Neural progenitor cell (in vitro differentiated cells): ENCODE results near the gene OPTC. TPM values are rescaled to one million over a fixed set of nuclear protein-coding genes. Genes with fewer than 3 reads are reported as not detected.

Experiments
- DNase-seq: peaks from one replicate; pipeline ENCODE4 v3.0.0-alpha.2; 2016; ENCODE audit warnings: low spot score
- H2AFZ ChIP-seq: fragments of 200-600 bp; sonication (generic); replicated peaks from 2 replicates; pipeline ENCODE4 v1.6.1; 2016; ENCODE audit warnings: antibody characterized with exemption
- H3F3A ChIP-seq: fragments of 200-600 bp; sonication (generic); 2 replicates; pipeline ENCODE4 v1.6.1; 2016; ENCODE audit warnings: antibody characterized with exemption, low read depth
- H3K27ac ChIP-seq: fragments of 200-600 bp; sonication (generic); 2 replicates; pipeline ENCODE4 v1.5.1; 2016; ENCODE audit warnings: mild to moderate bottlenecking
- H3K27me3 ChIP-seq: fragments of 200-600 bp; sonication (generic); 2 replicates; pipeline ENCODE4 v1.6.1; 2016; ENCODE audit warnings: mild to moderate bottlenecking, moderate library complexity
- H3K36me3 ChIP-seq: fragments of 200-600 bp; sonication (generic); 2 replicates; pipeline ENCODE4 v1.5.1; 2016
- H3K4me1 ChIP-seq: fragments of 200-600 bp; sonication (generic); 2 replicates; pipeline ENCODE4 v1.6.1; 2016; ENCODE audit warnings: mixed run types
- H3K4me2 ChIP-seq: fragments of 200-600 bp; sonication (generic); 2 replicates; pipeline ENCODE4 v1.6.1; 2016
- H3K4me3 ChIP-seq: fragments of 200-600 bp; sonication (generic); 2 replicates; pipeline ENCODE4 v1.5.1; 2016
- H3K79me2 ChIP-seq: fragments of 200-600 bp; sonication (generic); 2 replicates; pipeline ENCODE4 v1.6.1; 2016; ENCODE audit warnings: low read depth
- H3K9ac ChIP-seq: fragments of 200-600 bp; sonication (generic); 2 replicates; pipeline ENCODE4 v1.6.1; 2016
- H3K9me3 ChIP-seq: fragments of 200-600 bp; sonication (generic); 2 replicates; pipeline ENCODE4 v1.5.1; 2016; ENCODE audit warnings: low read depth
- H4K20me1 ChIP-seq: fragments of 200-600 bp; sonication (generic); 2 replicates; pipeline ENCODE4 v1.6.1; 2016; ENCODE audit warnings: low read depth
- H3K27ac Mint-ChIP-seq: 3 replicates; pipeline ENCODE4 v1.8.0; 2021; ENCODE audit warnings: mixed read lengths
- H3K27me3 Mint-ChIP-seq: 2 replicates; pipeline ENCODE4 v1.8.0; 2022; ENCODE audit warnings: low read depth, mild to moderate bottlenecking, inconsistent platforms, moderate library complexity, mixed read lengths; ENCODE audit not compliant: insufficient read depth
- H3K36me3 Mint-ChIP-seq: 3 replicates; pipeline ENCODE4 v1.8.0; 2021; ENCODE audit warnings: mixed read lengths
- H3K4me1 Mint-ChIP-seq: 3 replicates; pipeline ENCODE4 v1.8.0; 2021; ENCODE audit warnings: mixed read lengths
- H3K4me3 Mint-ChIP-seq: 3 replicates; pipeline ENCODE4 v1.8.0; 2021; ENCODE audit warnings: mild to moderate bottlenecking, moderate library complexity, mixed read lengths
- H3K9me3 Mint-ChIP-seq: 3 replicates; pipeline ENCODE4 v1.8.0; 2020; ENCODE audit warnings: mixed read lengths
- EZH2 ChIP-seq: fragments of 200-600 bp; sonication (generic); IDR thresholded peaks from 2 replicates; pipeline ENCODE4 v1.6.1; 2017; ENCODE audit warnings: antibody characterized with exemption, mild to moderate bottlenecking, moderate library complexity
- EZH2phosphoT487 ChIP-seq: fragments of 200-600 bp; sonication (generic); IDR thresholded peaks from 2 replicates; pipeline ENCODE4 v1.6.1; 2017; ENCODE audit warnings: antibody characterized with exemption
- total RNA-seq: library from RNA; depleted of rRNA; stranded (reverse); fragments of >200 nt; gene quantifications from 2 replicates; pipeline ENCODE4 v1.2.3, GENCODE V29; 2015; ENCODE audit warnings: low replicate concordance
- TF ChIP-seq, protein P1 (sequence below): fragments of 200-600 bp; sonication (generic); IDR thresholded peaks from 2 replicates; pipeline ENCODE4 v1.5.1; 2017; ENCODE audit warnings: antibody characterized with exemption, mild to moderate bottlenecking

The OPTC gene
- total RNA-seq, 1 donor from 2014 or later = not detected

- no peaks in the 10 kb centered on the region for H3K9me3 Mint-ChIP-seq
- H3K27ac Mint-ChIP-seq = no peak overlapping the region
- peaks cover 5% of the 10 kb centered on the region for H3K27me3 Mint-ChIP-seq
- Histone ChIP-seq H3K79me2 (no peaks in the 10 kb centered on the region), H3K4me1 (peaks cover 49% of the 10 kb centered on the region), H3K27me3 (no peaks in the 10 kb centered on the region), H3K4me2 (peak overlapping the region; percentile 23), H3K4me3 (no peak overlapping the region), H4K20me1 (no peaks in the 10 kb centered on the region), H3F3A (peaks cover 12% of the 10 kb centered on the region), H2AFZ (no peak overlapping the region), H3K36me3 (no peaks in the 10 kb centered on the region), H3K9ac (no peak overlapping the region), H3K9me3 (no peaks in the 10 kb centered on the region), H3K27ac (no peak overlapping the region)
- H3K4me1 Mint-ChIP-seq = peaks cover 84% of the 10 kb centered on the region
- no peak for DNase-seq
- H3K36me3 Mint-ChIP-seq = no peaks in the 10 kb centered on the region
- no peak overlapping the region for H3K4me3 Mint-ChIP-seq
- no peak for TF ChIP-seq EZH2phosphoT487
- TF ChIP-seq, protein P1, sequence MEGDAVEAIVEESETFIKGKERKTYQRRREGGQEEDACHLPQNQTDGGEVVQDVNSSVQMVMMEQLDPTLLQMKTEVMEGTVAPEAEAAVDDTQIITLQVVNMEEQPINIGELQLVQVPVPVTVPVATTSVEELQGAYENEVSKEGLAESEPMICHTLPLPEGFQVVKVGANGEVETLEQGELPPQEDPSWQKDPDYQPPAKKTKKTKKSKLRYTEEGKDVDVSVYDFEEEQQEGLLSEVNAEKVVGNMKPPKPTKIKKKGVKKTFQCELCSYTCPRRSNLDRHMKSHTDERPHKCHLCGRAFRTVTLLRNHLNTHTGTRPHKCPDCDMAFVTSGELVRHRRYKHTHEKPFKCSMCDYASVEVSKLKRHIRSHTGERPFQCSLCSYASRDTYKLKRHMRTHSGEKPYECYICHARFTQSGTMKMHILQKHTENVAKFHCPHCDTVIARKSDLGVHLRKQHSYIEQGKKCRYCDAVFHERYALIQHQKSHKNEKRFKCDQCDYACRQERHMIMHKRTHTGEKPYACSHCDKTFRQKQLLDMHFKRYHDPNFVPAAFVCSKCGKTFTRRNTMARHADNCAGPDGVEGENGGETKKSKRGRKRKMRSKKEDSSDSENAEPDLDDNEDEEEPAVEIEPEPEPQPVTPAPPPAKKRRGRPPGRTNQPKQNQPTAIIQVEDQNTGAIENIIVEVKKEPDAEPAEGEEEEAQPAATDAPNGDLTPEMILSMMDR = no peak
These were observed 18.0 kb downstream of the OPTC start for GRCh38 chr1:203511930-203512329.

DNA sequence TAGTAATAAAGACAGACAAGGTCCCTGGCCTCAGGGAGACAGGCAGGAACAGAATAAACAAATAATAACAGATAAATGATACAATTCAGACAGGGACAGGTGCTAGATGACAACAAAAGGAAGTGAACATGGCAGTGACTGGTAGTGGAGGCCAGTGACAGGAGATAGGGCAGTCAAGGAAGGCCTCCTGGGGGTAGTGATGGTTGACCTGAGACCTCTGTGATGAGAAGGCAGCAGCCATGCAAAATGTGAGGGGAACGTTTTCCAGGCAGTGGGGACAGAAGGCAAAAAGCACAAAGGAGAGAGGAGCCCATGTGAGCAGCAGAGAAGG, 18.5 kb downstream of the OPTC start:
- no peaks in the 10 kb centered on the region for H3K9me3 Mint-ChIP-seq
- Histone ChIP-seq H3K4me1 (peaks cover 43% of the 10 kb centered on the region), H3F3A (peaks cover 12% of the 10 kb centered on the region), H4K20me1 (no peaks in the 10 kb centered on the region), H3K27ac (no peak overlapping the region), H2AFZ (no peak overlapping the region), H3K36me3 (no peaks in the 10 kb centered on the region), H3K4me3 (no peak overlapping the region), H3K79me2 (no peaks in the 10 kb centered on the region), H3K27me3 (no peaks in the 10 kb centered on the region), H3K4me2 (no peak overlapping the region), H3K9me3 (no peaks in the 10 kb centered on the region), H3K9ac (no peak overlapping the region)
- H3K36me3 Mint-ChIP-seq = no peaks in the 10 kb centered on the region
- no peak for DNase-seq
- peaks cover 84% of the 10 kb centered on the region for H3K4me1 Mint-ChIP-seq
- peak overlapping the region; percentile 47 for H3K27ac Mint-ChIP-seq
- peak overlapping the region; percentile 12 for H3K4me3 Mint-ChIP-seq
- H3K27me3 Mint-ChIP-seq = peaks cover 5% of the 10 kb centered on the region
- TF ChIP-seq EZH2phosphoT487 (no peak), EZH2 (no peak)
- TF ChIP-seq, protein P1 = no peak

DNA sequence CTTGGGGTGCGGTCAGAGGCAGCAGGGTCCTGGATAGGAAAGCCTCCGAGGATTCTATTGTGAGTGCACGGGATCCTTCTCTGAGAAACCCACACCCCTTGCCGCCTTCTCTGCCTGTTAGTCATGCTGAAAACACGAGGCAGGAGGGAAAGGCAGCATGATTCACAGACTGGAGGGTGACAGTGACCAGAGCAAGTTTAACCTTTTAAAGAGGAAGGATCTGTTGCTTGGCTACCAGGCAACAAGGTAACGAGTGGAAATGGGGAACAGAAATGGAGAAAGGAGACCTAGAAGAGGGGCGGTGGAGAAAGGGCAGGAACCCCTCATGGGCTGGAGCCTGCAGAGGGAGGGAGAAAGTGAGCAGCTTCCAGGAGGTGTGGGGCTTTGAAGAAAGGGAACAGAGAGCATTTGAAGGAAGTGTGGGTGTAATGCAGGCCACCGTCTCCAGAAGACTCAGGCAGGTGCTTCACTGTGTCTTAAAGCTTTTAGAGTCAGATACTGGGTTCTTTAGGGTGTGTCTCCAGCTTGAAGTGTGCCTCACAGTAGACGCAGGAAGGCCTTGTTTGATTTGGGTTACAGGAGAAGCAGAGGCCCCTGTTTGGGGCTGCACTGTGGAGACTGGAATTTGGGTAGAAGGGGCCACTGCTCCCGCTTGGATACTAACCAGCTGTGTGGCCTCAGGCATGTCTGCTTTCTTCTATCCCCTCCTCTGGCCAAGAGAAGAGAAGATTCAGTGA, 19.1 kb downstream of the OPTC start:
- no peak overlapping the region for H3K4me3 ChIP-seq
- H3K9ac ChIP-seq = no peak overlapping the region
- H2AFZ ChIP-seq = peak overlapping the region; percentile 11
- peaks cover 38% of the 10 kb centered on the region for H3K4me1 ChIP-seq
- H3K27me3 Mint-ChIP-seq = peaks cover 5% of the 10 kb centered on the region
- H3K36me3 ChIP-seq = no peaks in the 10 kb centered on the region
- H3K79me2 ChIP-seq = no peaks in the 10 kb centered on the region
- no peaks in the 10 kb centered on the region for H3K9me3 ChIP-seq
- no peaks in the 10 kb centered on the region for H3K27me3 ChIP-seq
- no peak for DNase-seq
- H3K9me3 Mint-ChIP-seq = no peaks in the 10 kb centered on the region
- TF ChIP-seq, protein P1 = no peak
- TF ChIP-seq EZH2 = no peak
- TF ChIP-seq EZH2phosphoT487 = no peak
- H3K4me3 Mint-ChIP-seq = peak overlapping the region; percentile 12
- peak overlapping the region; percentile 47 for H3K27ac Mint-ChIP-seq
- no peaks in the 10 kb centered on the region for H4K20me1 ChIP-seq
- no peaks in the 10 kb centered on the region for H3K36me3 Mint-ChIP-seq
- peak overlapping the region; percentile 55 for H3K4me2 ChIP-seq
- H3F3A ChIP-seq = peaks cover 12% of the 10 kb centered on the region
- H3K4me1 Mint-ChIP-seq = peaks cover 82% of the 10 kb centered on the region
- H3K27ac ChIP-seq = no peak overlapping the region
